HG02678 (cell line): ENCODE data around the gene HMGCR.

Experiments
- ATAC-seq: cut with Tn5 transposase; IDR thresholded peaks from one replicate; pipeline ENCODE4 v1.9.1; 2021; ENCODE audit warnings: mild to moderate bottlenecking, moderate library complexity; ENCODE audit not compliant: unreplicated experiment

The HMGCR gene

GRCh38 chr5:75340714-75341478 lies 3.9 kb downstream of the HMGCR start:
- ATAC-seq, result no peak

- ATAC-seq, result no peak
These were observed 4.9 kb downstream of the HMGCR start for GRCh38 chr5:75341934-75342333.

- no peak for ATAC-seq
These were observed 5.8 kb downstream of the HMGCR start for GRCh38 chr5:75342836-75343235.

GRCh38 chr5:75348241-75348640 lies 11.2 kb downstream of the HMGCR start:
- no peak for ATAC-seq

- no peak for ATAC-seq
These were observed 12.6 kb downstream of the HMGCR start for GRCh38 chr5:75349663-75350062.

- ATAC-seq, result no peak
These were observed 14.3 kb downstream of the HMGCR start for GRCh38 chr5:75351139-75351926.

- no peak for ATAC-seq
These were observed 18.2 kb downstream of the HMGCR start for GRCh38 chr5:75355236-75355635.

- no peak for ATAC-seq
These were observed 19.7 kb downstream of the HMGCR start for GRCh38 chr5:75356719-75357118.

- no peak for ATAC-seq
These were observed 21.1 kb downstream of the HMGCR start for GRCh38 chr5:75358117-75358516.

- no peak for ATAC-seq
These were observed 24.3 kb downstream of the HMGCR start for GRCh38 chr5:75361310-75361709.

- ATAC-seq, result no peak
These were observed 25.5 kb downstream of the HMGCR start for GRCh38 chr5:75362474-75362975.

- no peak for ATAC-seq
These were observed 26.1 kb downstream of the HMGCR start for GRCh38 chr5:75363111-75363510.

GRCh38 chr5:75363726-75364495 lies 26.9 kb downstream of the HMGCR start:
- no peak for ATAC-seq

- ATAC-seq, result no peak
These were observed 27.7 kb downstream of the HMGCR start for GRCh38 chr5:75364571-75365280.

GRCh38 chr5:75365740-75366139 lies 28.7 kb downstream of the HMGCR start:
- ATAC-seq, result no peak

GRCh38 chr5:75366787-75367186 lies 29.8 kb downstream of the HMGCR start:
- ATAC-seq, result peak; percentile 87

GRCh38 chr5:75367401-75367800 lies 30.4 kb downstream of the HMGCR start:
- ATAC-seq, result no peak

GRCh38 chr5:75368391-75368790 lies 31.4 kb downstream of the HMGCR start:
- ATAC-seq, result no peak

- no peak for ATAC-seq
These were observed 36.8 kb downstream of the HMGCR start for GRCh38 chr5:75373862-75374261.

- no peak for ATAC-seq
These were observed 37.4 kb downstream of the HMGCR start for GRCh38 chr5:75374394-75374814.

- no peak for ATAC-seq
These were observed 38.4 kb downstream of the HMGCR start for GRCh38 chr5:75375414-75375813.
